Prostate gland (tissue), 2 donors: ENCODE results near the gene ERCC1. TPM values are rescaled to one million over a fixed set of nuclear protein-coding genes. Genes with fewer than 3 reads are reported as not detected.

Experiments used
- DNase-seq: peaks from one replicate; pipeline ENCODE4 v3.0.0-alpha.2; 2019; ENCODE audit warnings: low spot score
- H3K27ac ChIP-seq, 2 donors: fragments of 200-600 bp; sonication (generic); 2 replicates each; pipeline ENCODE4 v1.5.1; 2017 to 2019
- H3K27me3 ChIP-seq: fragments of 200-600 bp; sonication (generic); replicated peaks from 2 replicates; pipeline ENCODE4 v1.5.1; 2019; ENCODE audit not compliant: insufficient read depth
- H3K36me3 ChIP-seq, 2 donors: fragments of 200-600 bp; sonication (generic); 1 replicate in 1 of 2; 2 replicates in 1 of 2; pipeline versions ENCODE4 v1.5.1 to v1.8.1; 2017 to 2019
- H3K4me1 ChIP-seq: fragments of 200-600 bp; sonication (generic); replicated peaks from 2 replicates; pipeline ENCODE4 v1.5.1; 2019
- H3K4me3 ChIP-seq, 2 donors: fragments of 200-600 bp; sonication (generic); 2 replicates each; pipeline ENCODE4 v1.5.1; 2017 to 2019
- H3K9me3 ChIP-seq: fragments of 200-600 bp; sonication (generic); 2 replicates; pipeline ENCODE4 v1.5.1; 2017
- POLR2A ChIP-seq: fragments of 450-650 bp; IDR thresholded peaks from one replicate; pipeline ENCODE4 v1.6.1; 2016; ENCODE audit warnings: antibody characterized with exemption, mild to moderate bottlenecking
- POLR2AphosphoS5 ChIP-seq: sonication (generic); formaldehyde crosslinking; IDR thresholded peaks from one replicate; pipeline ENCODE4 v1.6.1; 2017; ENCODE audit warnings: antibody characterized with exemption
- WGBS: methylation state at CpG from one replicate; pipeline ENCODE4 v1.1.5; 2018; 5-methylcytosine and 5-hydroxymethylcytosine counted together
- intact Hi-C: fragments of 100-400 bp; cut with DNase I; formaldehyde crosslinking; loops from one replicate; pipeline ENCODE4 v1.14.2; 2022
- total RNA-seq, 2 donors: library from RNA; depleted of rRNA; stranded (reverse); fragments of >200 nt; gene quantifications; one replicate each; pipeline ENCODE4 v1.1.0, GENCODE V29; 2016
- TF ChIP-seq, protein P1 (sequence below), 4 experiments: fragments of 200-600 bp in 2 of 4; fragments of 450-650 bp in 2 of 4; sonication (generic) in 2 of 4; IDR thresholded peaks; 1 replicate in 3 of 4; 2 replicates in 1 of 4; pipeline ENCODE4 v1.5.1; 2016 to 2019; ENCODE audit warnings: antibody characterized with exemption in 4 of 4, mild to moderate bottlenecking in 2 of 4, moderate library complexity in 2 of 4

Gene ERCC1
- total RNA-seq, 2 donors from 2014 or later: 142 to 151 TPM

GRCh38 chr19:45368127-45368526 lies 55.6 kb downstream of the ERCC1 start:
- no peak overlapping the region for H3K4me3 ChIP-seq
- H3K27me3 ChIP-seq: no peaks in the 10 kb centered on the region
- no peak overlapping the region for H3K27ac ChIP-seq
- no peaks in the 10 kb centered on the region for H3K9me3 ChIP-seq
- DNase-seq: no peak
- H3K4me1 ChIP-seq: no peaks in the 10 kb centered on the region
- WGBS: 98% methylated on average over 4 of the region's 4 CpGs
- H3K36me3 ChIP-seq: no peaks in the 10 kb centered on the region
- TF ChIP-seq, protein P1, sequence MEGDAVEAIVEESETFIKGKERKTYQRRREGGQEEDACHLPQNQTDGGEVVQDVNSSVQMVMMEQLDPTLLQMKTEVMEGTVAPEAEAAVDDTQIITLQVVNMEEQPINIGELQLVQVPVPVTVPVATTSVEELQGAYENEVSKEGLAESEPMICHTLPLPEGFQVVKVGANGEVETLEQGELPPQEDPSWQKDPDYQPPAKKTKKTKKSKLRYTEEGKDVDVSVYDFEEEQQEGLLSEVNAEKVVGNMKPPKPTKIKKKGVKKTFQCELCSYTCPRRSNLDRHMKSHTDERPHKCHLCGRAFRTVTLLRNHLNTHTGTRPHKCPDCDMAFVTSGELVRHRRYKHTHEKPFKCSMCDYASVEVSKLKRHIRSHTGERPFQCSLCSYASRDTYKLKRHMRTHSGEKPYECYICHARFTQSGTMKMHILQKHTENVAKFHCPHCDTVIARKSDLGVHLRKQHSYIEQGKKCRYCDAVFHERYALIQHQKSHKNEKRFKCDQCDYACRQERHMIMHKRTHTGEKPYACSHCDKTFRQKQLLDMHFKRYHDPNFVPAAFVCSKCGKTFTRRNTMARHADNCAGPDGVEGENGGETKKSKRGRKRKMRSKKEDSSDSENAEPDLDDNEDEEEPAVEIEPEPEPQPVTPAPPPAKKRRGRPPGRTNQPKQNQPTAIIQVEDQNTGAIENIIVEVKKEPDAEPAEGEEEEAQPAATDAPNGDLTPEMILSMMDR (IDR thresholded peaks at IDR 0.05): no peak
- no peak for TF ChIP-seq POLR2AphosphoS5
- TF ChIP-seq POLR2A: no peak
- intact Hi-C loops: no loop called here

GRCh38 chr19:45364696-45365095 lies 59.0 kb downstream of the ERCC1 start:
- Histone ChIP-seq H3K4me1 (no peaks in the 10 kb centered on the region), H3K9me3 (no peaks in the 10 kb centered on the region), H3K36me3 (no peaks in the 10 kb centered on the region), H3K27ac (no peak overlapping the region), H3K27me3 (no peaks in the 10 kb centered on the region), H3K4me3 (no peak overlapping the region)
- WGBS: 87% methylated on average over 10 of the region's 12 CpGs
- TF ChIP-seq, protein P1 (IDR thresholded peaks at IDR 0.05): no peak
- TF ChIP-seq POLR2A (no peak), POLR2AphosphoS5 (no peak)
- DNase-seq: no peak
- intact Hi-C loops: no loop called here

- intact Hi-C loops: no loop called here
Measured at GRCh38 chr19:45363861-45364459, 59.8 kb downstream of the ERCC1 start.

GRCh38 chr19:45362291-45362690 lies 61.4 kb downstream of the ERCC1 start:
- no peaks in the 10 kb centered on the region for H3K9me3 ChIP-seq
- H3K27ac ChIP-seq: no peak overlapping the region
- H3K4me1 ChIP-seq: no peaks in the 10 kb centered on the region
- intact Hi-C loops: no loop called here
- H3K27me3 ChIP-seq: no peaks in the 10 kb centered on the region
- DNase-seq: no peak
- H3K36me3 ChIP-seq: no peaks in the 10 kb centered on the region
- TF ChIP-seq POLR2AphosphoS5: no peak
- no peak for TF ChIP-seq POLR2A
- TF ChIP-seq, protein P1 (IDR thresholded peaks at IDR 0.05): no peak
- no peak overlapping the region for H3K4me3 ChIP-seq
- WGBS: 96% methylated on average over 16 of the region's 16 CpGs

More at GRCh38 chr19:45363861-45364459, 59.8 kb downstream of the ERCC1 start:
- H3K27me3 ChIP-seq: no peaks in the 10 kb centered on the region
- 91% methylated on average over 44 of the region's 44 CpGs for WGBS
- H3K4me1 ChIP-seq: no peaks in the 10 kb centered on the region
- H3K36me3 ChIP-seq: no peaks in the 10 kb centered on the region
- no peaks in the 10 kb centered on the region for H3K9me3 ChIP-seq
- DNase-seq: no peak
- no peak overlapping the region for H3K4me3 ChIP-seq
- H3K27ac ChIP-seq: no peak overlapping the region
- TF ChIP-seq, protein P1 (IDR thresholded peaks at IDR 0.05): no peak
- TF ChIP-seq POLR2AphosphoS5: no peak
- TF ChIP-seq POLR2A: no peak

GRCh38 chr19:45361608-45362007 lies 62.1 kb downstream of the ERCC1 start:
- intact Hi-C loops: no loop called here
- Histone ChIP-seq H3K4me3 (no peak overlapping the region), H3K9me3 (no peaks in the 10 kb centered on the region), H3K27me3 (no peaks in the 10 kb centered on the region), H3K36me3 (no peaks in the 10 kb centered on the region), H3K4me1 (no peaks in the 10 kb centered on the region), H3K27ac (no peak overlapping the region)
- DNase-seq: no peak
- no peak for TF ChIP-seq POLR2A
- TF ChIP-seq POLR2AphosphoS5: no peak
- TF ChIP-seq, protein P1 (IDR thresholded peaks at IDR 0.05): no peak
- 89% methylated on average over 14 of the region's 14 CpGs for WGBS
